Natural killer cell (primary cell): ENCODE measurements around the gene ARHGEF12. TPM values are rescaled to one million over a fixed set of nuclear protein-coding genes. Genes with fewer than 3 reads are reported as not detected.

Experiments
- ATAC-seq, 3 donors: fragments of 150-1000 bp in 2 of 3; fragments of 200-7000 bp in 1 of 3; cut with Tn5 transposase; 1 replicate in 1 of 3; 2 replicates in 2 of 3; pipeline ENCODE4 v1.10.0; 2021; ENCODE audit warnings: mild to moderate bottlenecking in 2 of 3, moderate library complexity in 2 of 3
- DNase-seq, 2 donors: peaks; one replicate each; pipeline versions ENCODE4 v3.0.0 to v3.0.0-alpha.2; 2013 to 2021; ENCODE audit warnings: mixed read lengths in 1 of 2
- H3K27ac ChIP-seq: one replicate; pipeline ENCODE4 v1.5.1; 2013; ENCODE audit warnings: mild to moderate bottlenecking, low read length
- H3K27me3 ChIP-seq: one replicate; pipeline ENCODE4 v1.6.1; 2013; ENCODE audit warnings: low read length; ENCODE audit not compliant: control insufficient read depth, insufficient read depth
- H3K36me3 ChIP-seq: one replicate; pipeline ENCODE4 v1.6.1; 2013; ENCODE audit warnings: low read length; ENCODE audit not compliant: control insufficient read depth, insufficient read depth
- H3K4me1 ChIP-seq: one replicate; pipeline ENCODE4 v1.6.1; 2013; ENCODE audit warnings: low read length; ENCODE audit not compliant: control insufficient read depth, insufficient read depth
- H3K4me3 ChIP-seq: one replicate; pipeline ENCODE4 v1.5.1; 2013; ENCODE audit warnings: low read length
- H3K9me3 ChIP-seq: one replicate; pipeline ENCODE4 v1.6.1; 2013; ENCODE audit warnings: low read length; ENCODE audit not compliant: control insufficient read depth, insufficient read depth
- H3K27ac Mint-ChIP-seq, 2 donors: one replicate each; pipeline ENCODE4 v1.8.0; 2022; ENCODE audit warnings: mild to moderate bottlenecking in 2 of 2, mixed read lengths in 2 of 2, moderate library complexity in 1 of 2
- H3K27me3 Mint-ChIP-seq, 2 donors: one replicate each; pipeline ENCODE4 v1.8.0; 2022; ENCODE audit warnings: low read depth in 2 of 2, mixed read lengths in 2 of 2
- H3K36me3 Mint-ChIP-seq: one replicate; pipeline ENCODE4 v1.8.0; 2022; ENCODE audit warnings: mixed read lengths
- H3K4me1 Mint-ChIP-seq, 2 donors: one replicate each; pipeline ENCODE4 v1.8.0; 2022; ENCODE audit warnings: mixed read lengths in 2 of 2
- H3K4me3 Mint-ChIP-seq: one replicate; pipeline ENCODE4 v1.8.0; 2022; ENCODE audit warnings: mild to moderate bottlenecking, moderate library complexity, mixed read lengths
- H3K9me3 Mint-ChIP-seq, 2 donors: one replicate each; pipeline ENCODE4 v1.8.0; 2022; ENCODE audit warnings: mixed read lengths in 2 of 2
- CTCF ChIP-seq: fragments of 200-600 bp; IDR thresholded peaks from one replicate; pipeline ENCODE4 v1.8.0; 2022; ENCODE audit warnings: antibody characterized with exemption
- WGBS: methylation state at CpG from one replicate; pipeline ENCODE4 v1.1.7; 2013; ENCODE audit warnings: missing lambda C conversion rate; ENCODE audit not compliant: insufficient coverage; 5-methylcytosine and 5-hydroxymethylcytosine counted together
- intact Hi-C: fragments of 100-400 bp; cut with micrococcal nuclease; formaldehyde crosslinking; loops from one replicate; pipeline ENCODE4 v1.14.2; 2022
- total RNA-seq, 4 donors: library from RNA; stranded (reverse); fragments of 120-200 nt in 1 of 4; gene quantifications; one replicate each; pipeline versions ENCODE4 v1.2.3 to v1.2.4, GENCODE V29; 2013 to 2022

ARHGEF12 gene
- total RNA-seq, 3 donors from 2014 or later (not counting 1 experiment from before 2014, with no cell fraction given): 38.4 to 52.3 (median 42.1) TPM

DNA sequence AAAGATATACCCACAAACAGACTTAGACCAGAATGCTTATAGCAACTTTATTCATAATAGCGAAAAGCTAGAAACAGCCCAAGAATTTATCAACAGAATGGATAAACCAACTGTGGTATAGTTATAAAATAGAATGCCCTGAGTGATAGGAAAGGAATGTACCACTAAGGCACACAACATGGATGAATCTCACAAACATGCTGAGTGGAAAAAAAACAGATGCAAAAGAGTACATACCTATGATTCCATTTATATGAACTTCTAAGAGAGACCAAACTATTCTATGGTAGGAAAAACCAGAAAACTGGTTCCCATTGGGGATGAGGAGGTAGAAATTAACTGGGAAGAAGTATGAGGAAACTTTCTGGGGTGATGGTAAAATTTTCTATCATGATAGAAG lies 134.9 kb downstream of the ARHGEF12 start:
- Mint-ChIP-seq H3K9me3 (no peaks in the 10 kb centered on the region), H3K36me3 (peaks cover 33% of the 10 kb centered on the region), H3K4me3 (no peak overlapping the region), H3K27me3 (no peaks in the 10 kb centered on the region), H3K27ac (no peak overlapping the region), H3K4me1 (peaks cover 6 to 9% of the 10 kb centered on the region in 2 donors)
- intact Hi-C loops: no loop called here
- Histone ChIP-seq H3K4me1 (no peaks in the 10 kb centered on the region), H3K4me3 (no peak overlapping the region), H3K27me3 (no peaks in the 10 kb centered on the region), H3K27ac (no peak overlapping the region), H3K36me3 (peaks cover 49% of the 10 kb centered on the region), H3K9me3 (no peaks in the 10 kb centered on the region)
- DNase-seq: no peak
- no peak for TF ChIP-seq CTCF
- ATAC-seq: no peak
- WGBS: no CpG with 5 or more reads among the region's 1 CpG

- DNase-seq (no peak), ATAC-seq (no peak)
- Histone ChIP-seq H3K4me3 (no peak overlapping the region), H3K36me3 (peaks cover 50% of the 10 kb centered on the region), H3K27me3 (no peaks in the 10 kb centered on the region), H3K4me1 (no peaks in the 10 kb centered on the region), H3K9me3 (no peaks in the 10 kb centered on the region), H3K27ac (no peak overlapping the region)
- TF ChIP-seq CTCF: no peak
- Mint-ChIP-seq H3K27me3 (no peaks in the 10 kb centered on the region), H3K36me3 (peaks cover 38% of the 10 kb centered on the region), H3K27ac (no peak overlapping the region), H3K4me1 (no peaks in the 10 kb centered on the region), H3K9me3 (no peaks in the 10 kb centered on the region), H3K4me3 (no peak overlapping the region)
- intact Hi-C loops: no loop called here
- no CpG with 5 or more reads among the region's 3 CpGs for WGBS
Observed at GRCh38 chr11:120471994-120472393, 135.8 kb downstream of the ARHGEF12 start.

DNA sequence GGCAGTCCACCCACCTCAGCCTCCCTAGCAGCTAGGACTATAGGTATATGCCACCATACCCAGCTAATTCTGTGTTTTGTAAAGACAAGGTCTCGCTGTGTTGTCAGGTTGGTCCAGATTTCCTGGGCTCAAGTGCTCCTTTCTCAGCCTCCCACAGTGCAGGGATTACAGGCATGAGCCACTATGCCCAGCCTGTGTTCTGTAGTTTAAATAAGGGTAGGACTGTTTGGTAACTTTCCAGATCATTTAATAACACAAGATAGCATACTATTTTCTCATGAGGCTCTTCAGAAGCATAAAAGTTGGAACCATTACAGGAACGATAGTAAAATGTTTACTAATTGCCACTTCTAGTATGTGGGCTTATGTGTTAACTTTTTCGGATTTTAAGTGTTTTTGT lies 137.3 kb downstream of the ARHGEF12 start:
- Mint-ChIP-seq H3K27me3 (no peaks in the 10 kb centered on the region), H3K9me3 (no peaks in the 10 kb centered on the region), H3K4me1 (no peaks in the 10 kb centered on the region), H3K36me3 (peaks cover 42% of the 10 kb centered on the region), H3K4me3 (no peak overlapping the region), H3K27ac (no peak overlapping the region)
- no peak overlapping the region for H3K27ac ChIP-seq
- H3K9me3 ChIP-seq: no peaks in the 10 kb centered on the region
- WGBS: 97% methylated on average over 3 of the region's 3 CpGs
- intact Hi-C loops: no loop called here
- no peaks in the 10 kb centered on the region for H3K4me1 ChIP-seq
- no peaks in the 10 kb centered on the region for H3K27me3 ChIP-seq
- TF ChIP-seq CTCF: no peak
- ATAC-seq (no peak), DNase-seq (no peak)
- H3K36me3 ChIP-seq: peaks cover 47% of the 10 kb centered on the region
- H3K4me3 ChIP-seq: no peak overlapping the region

DNA sequence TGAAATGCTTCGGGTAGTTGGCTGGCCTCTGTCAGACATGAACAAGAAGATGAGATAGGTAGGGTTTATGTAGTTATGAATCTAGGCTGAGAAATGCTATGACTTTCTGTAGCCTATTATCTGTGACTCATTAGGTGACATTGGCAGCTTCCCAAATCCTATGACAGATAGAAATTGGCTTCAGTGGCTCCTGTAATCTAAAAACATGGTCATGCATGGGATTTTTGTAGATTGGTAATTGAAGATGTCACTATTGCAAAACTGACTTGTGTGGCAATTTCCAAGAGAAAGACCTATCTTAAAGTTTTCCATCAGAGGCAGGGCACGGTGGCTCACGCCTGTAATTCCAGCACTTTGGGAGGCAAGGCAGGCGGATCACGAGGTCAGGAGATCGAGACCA lies 145.9 kb downstream of the ARHGEF12 start:
- intact Hi-C loops: no loop called here
- peaks cover 41% of the 10 kb centered on the region for H3K36me3 ChIP-seq
- no peak overlapping the region for H3K27ac Mint-ChIP-seq
- no peaks in the 10 kb centered on the region for H3K27me3 ChIP-seq
- H3K9me3 ChIP-seq: no peaks in the 10 kb centered on the region
- H3K4me3 ChIP-seq: no peak overlapping the region
- H3K27me3 Mint-ChIP-seq: no peaks in the 10 kb centered on the region
- no peak overlapping the region for H3K27ac ChIP-seq
- H3K4me1 Mint-ChIP-seq: no peaks in the 10 kb centered on the region
- no peak for DNase-seq
- WGBS: 96% methylated on average over 6 of the region's 6 CpGs
- H3K4me1 ChIP-seq: no peaks in the 10 kb centered on the region
- TF ChIP-seq CTCF: no peak
- no peak for ATAC-seq
- H3K4me3 Mint-ChIP-seq: no peak overlapping the region
- no peaks in the 10 kb centered on the region for H3K9me3 Mint-ChIP-seq
- peaks cover 26% of the 10 kb centered on the region for H3K36me3 Mint-ChIP-seq
